GM10248 (cell line): ENCODE results near the gene DRAM2.

ENCODE experiments used
- CTCF ChIA-PET: fragments of 300-600 bp; sonication (Branson Sonifier 250); formaldehyde crosslinking; extraction: SDS; loops from one replicate; lab custom pipeline; 2021; ENCODE audit warnings: antibody characterized with exemption; lab: Yijun Ruan, JAX
- POLR2A ChIA-PET: fragments of 350-650 bp; sonication (Branson Sonifier 250); formaldehyde crosslinking; extraction: SDS; loops from one replicate; lab custom pipeline; 2020; ENCODE audit warnings: antibody characterized with exemption; lab: Yijun Ruan, JAX
- DNase-seq: peaks from one replicate; pipeline ENCODE4 v3.0.0; 2012; ENCODE audit errors: extremely low spot score
- CTCF ChIP-seq: IDR thresholded peaks from 2 replicates; pipeline ENCODE4 v1.5.1; 2012; ENCODE audit warnings: mild to moderate bottlenecking, low read depth; ENCODE audit errors: extremely low read depth, missing control alignments, control extremely low read depth

DRAM2 gene

GRCh38 chr1:111145963-111146768 lies 6.3 kb upstream of the DRAM2 start:
- no peak for DNase-seq
- POLR2A ChIA-PET = interaction anchor here (0.7 kb wide), 1 partner anchor 207 kb away, joined by 3 read pairs; no protein-coding TSS in a partner anchor
- no peak for TF ChIP-seq CTCF
- CTCF ChIA-PET = interaction anchor here (1.4 kb wide), 1 partner anchor 253 kb away, joined by 3 read pairs; no protein-coding TSS in a partner anchor

- TF ChIP-seq CTCF = no peak
- CTCF ChIA-PET = no interaction called here
- POLR2A ChIA-PET = no interaction called here
- DNase-seq = no peak
Observed at GRCh38 chr1:111145542-111145941, 5.6 kb upstream of the DRAM2 start.

- DNase-seq = no peak
- no peak for TF ChIP-seq CTCF
- CTCF ChIA-PET = interaction anchor here (0.8 to 3.4 kb wide), 7 partner anchors 10 to 81 kb away, joined by 3 to 12 read pairs (median 5); no protein-coding TSS in a partner anchor
- POLR2A ChIA-PET = no interaction called here
Observed at GRCh38 chr1:111142356-111142975, 2.6 kb upstream of the DRAM2 start.

- no peak for TF ChIP-seq CTCF
- DNase-seq = no peak
- ChIA-PET CTCF (interaction anchor here (0.8 to 3.4 kb wide), 9 partner anchors 9 to 82 kb away, joined by 3 to 12 read pairs (median 5); no protein-coding TSS in a partner anchor), POLR2A (no interaction called here)
Observed at GRCh38 chr1:111141245-111142220, 1.6 kb upstream of the DRAM2 start.

- no peak for TF ChIP-seq CTCF
- ChIA-PET POLR2A (no interaction called here), CTCF (interaction anchor here (1.0 to 1.8 kb wide), 4 partner anchors 10 to 314 kb away, joined by 3 to 5 read pairs (median 4); no protein-coding TSS in a partner anchor)
- no peak for DNase-seq
Observed at GRCh38 chr1:111140680-111140967, 731 bp upstream of the DRAM2 start.
